ENCODE results near the gene ZG16B.

ZG16B gene

DNA sequence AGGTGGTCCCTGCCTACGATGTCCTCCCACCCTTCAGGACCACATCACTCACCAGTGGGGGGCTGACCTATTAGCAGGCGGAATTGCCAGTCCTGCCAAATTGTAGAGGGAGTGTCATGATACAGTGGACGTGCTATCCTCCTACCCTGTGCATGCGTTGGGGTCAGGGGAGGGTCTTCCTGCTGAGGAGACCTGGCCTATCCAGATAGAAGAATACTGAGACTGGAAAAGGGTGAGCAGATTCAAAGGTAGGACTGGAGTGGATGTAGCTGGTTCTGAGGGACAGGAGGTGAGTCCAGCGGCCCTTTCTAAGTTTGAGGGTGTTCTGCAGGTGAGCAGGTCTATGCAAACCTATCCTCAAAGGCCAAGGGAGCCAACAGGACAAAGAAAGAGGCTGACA is 23.8 kb upstream of the ZG16B start:
- no peak for DNase-seq

DNA sequence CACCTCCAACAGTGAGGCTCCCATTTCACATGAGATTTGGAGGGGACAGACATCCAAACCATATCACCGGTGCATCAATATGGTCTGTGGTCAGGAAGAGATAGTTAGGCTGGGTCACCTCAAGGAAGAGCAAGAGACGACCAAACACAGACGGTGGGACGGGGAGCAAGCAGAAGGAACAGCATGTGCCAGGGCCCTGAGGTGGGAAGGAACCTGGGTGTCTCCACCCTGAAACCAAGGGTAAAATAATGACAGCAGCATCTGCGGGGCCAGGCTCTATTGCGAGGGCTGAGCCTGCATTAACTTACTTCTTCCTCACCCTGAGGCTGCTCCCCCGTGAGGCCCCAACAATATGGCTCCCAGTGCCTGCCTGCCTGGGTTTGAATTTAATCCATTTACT is 21.9 kb upstream of the ZG16B start:
- no peak for DNase-seq

DNA sequence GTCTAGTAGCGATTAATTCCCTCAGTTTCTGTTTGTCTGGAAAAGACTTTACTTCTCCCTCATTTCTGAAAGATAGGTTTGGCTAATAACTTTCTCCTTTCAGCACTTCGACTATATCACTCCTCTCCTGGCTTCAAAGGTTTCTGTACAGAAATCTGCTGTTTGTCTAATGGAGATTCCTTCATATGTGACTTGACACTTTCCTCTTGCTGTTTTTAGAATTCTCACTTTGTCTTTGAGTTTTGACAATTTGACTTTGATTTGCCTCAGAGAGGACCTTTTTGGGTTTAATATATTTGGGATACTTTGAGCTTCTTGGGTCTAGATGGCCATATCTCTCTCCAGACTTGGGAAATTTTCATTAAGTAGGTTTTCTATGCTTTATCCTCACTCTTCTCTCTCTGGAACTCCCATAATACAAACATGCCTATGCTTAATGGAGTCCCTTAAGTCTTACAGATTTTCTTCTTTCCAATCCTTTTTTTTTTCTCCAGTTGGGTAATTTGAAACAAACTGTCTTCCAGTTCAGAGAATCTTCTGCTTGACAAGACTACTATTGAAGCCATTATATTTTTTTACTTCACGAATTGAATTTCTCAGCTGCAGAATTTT is 20.8 kb upstream of the ZG16B start:
- no peak for DNase-seq

DNA sequence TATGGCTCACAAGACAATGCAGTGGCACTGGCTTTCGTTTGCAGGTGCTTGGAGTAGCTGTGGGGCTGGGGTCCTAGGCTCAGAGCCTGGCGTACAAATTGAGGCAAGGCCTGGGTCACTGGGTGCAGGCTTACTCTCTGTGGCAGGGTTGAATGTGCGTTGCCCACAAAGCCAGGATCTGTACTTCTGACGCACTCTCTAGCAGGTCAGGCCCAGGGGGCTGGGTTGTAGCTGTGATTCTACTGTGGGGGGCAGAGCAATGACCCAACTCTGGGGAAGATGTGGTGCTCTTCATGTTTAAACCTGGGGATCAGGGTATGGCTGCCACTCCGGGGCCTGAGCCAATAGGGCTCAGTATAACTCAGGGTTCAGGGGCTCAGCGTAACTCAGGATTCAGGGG is 19.5 kb upstream of the ZG16B start:
- DNase-seq: no peak

DNA sequence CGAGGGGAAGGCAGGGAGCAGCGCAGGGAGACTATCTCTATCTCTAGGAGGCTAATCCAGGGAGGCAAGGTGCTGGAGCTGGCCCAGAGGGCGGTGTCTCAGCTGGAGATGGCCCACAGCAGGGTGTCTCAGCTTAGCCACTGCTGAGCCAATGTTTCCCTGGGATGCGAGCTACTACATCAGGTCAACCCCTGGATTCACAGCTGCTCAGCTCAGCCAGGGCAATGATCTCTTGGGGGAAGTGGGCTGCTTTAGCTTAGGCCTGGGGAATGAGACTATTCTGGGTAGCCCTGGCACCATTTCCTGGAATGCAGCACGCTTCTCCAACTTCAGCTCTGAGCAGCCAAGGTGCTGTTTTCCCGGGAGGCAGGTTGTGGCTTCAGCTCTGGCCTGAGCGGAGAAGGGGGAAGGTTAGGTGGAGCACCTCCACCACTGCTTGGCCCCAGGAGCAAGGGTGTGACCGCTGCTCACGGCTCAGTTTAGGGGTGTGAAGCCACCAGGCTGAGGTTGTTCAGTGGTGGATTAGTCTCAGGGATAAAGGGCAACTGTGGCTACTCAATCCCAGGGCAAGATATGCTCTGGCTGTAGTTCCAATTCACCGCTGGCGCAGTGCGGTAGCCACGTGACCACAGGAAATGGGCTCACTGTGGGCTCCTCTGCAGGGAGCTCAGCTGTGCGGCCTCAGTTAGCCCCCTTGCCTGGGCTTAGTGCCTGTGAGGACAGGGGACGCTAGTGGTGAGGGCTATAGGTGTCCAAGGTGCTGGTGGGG is 18.2 kb upstream of the ZG16B start:
- no peak for DNase-seq

DNA sequence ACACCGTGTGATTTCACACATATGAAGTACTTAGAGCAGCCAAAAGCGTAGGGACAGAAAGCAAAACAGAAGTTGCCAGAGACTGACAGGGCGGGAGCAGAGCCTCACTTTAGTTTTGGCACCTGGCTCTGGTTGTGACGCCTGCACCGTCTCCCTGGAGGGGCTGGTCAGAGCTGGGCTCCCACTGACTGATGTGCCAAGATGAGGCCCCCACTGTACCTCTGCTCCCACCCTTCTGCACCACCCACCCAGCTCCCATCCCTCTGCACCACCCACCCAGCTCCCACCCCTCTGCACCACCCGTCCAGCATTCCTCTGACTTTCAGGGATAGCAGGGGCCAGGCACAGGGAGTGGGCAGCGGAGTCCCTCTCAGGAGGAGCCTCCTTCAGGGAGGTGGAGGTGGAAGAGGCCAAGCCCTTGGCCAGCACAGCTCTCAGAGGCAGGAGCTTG is 16.3 kb upstream of the ZG16B start:
- no peak for DNase-seq

DNA sequence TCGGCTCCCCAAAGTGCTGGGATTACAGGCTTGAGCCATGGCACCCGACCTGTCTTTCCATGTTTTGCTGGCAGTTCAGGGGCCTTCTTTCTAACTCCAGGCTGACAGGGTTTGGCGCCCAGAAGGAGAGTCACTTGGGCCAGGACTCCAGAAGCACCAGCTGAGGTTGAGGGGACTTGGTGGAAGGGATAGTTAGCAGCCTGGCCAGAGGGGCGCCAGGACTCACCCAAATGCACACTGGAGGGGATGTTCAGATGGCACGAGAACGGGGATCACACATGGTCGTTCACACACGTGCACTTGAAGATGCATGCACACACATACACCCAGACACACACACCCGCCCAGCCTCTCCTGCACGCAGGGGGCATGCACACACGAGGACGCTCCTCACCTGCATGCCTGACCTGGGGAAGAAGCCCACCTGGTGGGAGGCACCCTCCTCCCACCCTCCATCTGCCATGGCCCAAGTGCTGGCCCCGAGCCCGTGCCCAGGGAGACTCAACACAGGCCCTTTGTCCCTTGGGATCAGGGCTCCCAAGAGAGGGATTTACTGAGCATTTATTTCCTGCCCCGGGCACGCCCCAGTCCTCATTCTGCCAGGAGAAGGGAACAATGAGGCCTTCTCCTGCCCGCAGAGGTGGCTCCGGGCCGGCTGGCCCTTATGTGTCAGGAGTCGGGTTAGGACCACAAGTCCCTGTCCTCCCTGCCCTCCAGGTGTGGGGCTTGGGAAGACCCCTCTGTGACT is 15.4 kb upstream of the ZG16B start:
- no peak for DNase-seq

DNA sequence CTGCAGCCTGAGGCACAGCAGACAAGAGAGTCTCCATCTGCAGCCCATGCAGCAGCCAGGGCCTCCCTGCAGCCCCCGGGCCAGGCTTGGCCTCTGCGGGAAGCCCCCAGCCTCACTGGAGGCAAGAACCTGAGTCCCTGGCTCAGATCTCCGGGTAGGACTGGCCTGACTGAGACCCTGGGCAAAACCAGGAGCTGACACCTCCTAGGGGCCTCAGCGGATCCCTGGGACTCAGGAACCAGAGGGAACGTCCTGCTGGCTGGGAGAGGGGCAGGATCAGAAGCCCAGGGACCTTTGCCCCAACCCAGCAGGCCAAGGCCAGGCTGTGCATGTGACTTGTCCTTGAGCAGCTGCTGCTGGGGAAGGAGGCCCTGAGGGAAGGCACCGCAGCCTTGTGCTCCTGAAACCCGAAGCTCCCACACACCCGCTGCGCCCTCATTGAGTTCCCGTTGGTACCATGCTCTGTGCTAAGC is 14.8 kb upstream of the ZG16B start:
- no peak for DNase-seq

DNA sequence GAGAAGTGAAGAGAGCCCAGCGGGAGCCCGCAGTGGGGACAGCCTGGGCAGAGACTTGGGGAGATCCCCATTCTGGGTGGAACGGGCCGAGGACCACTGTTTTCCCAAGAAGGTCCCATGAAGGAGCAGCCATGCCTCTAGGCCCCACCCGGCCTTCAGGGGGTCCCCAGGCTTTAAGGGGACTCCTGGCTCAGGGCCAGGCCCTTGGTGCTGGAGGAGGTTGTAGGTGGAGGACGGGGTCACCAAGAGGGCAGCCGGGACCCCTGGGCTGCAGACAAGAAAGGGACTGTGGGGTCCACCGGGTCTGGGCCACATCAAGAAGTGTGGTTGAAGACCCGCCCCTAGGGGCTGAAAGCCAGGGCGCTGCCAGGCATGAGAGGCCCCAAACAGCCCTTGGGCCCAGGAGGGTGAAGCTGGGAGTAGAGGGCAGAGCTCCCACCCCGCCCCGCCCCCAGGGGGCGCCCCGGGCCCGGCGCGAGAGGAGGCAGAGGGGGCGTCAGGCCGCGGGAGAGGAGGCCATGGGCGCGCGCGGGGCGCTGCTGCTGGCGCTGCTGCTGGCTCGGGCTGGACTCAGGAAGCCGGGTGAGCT is 13.3 kb upstream of the ZG16B start, which contains the start of gene PRSS21:
TSS of gene PRSS21 (plus strand) at position 487 of the 589 bp plus-strand sequence. CDS start at position 519, 32 bp downstream.
- DNase-seq: no peak

DNA sequence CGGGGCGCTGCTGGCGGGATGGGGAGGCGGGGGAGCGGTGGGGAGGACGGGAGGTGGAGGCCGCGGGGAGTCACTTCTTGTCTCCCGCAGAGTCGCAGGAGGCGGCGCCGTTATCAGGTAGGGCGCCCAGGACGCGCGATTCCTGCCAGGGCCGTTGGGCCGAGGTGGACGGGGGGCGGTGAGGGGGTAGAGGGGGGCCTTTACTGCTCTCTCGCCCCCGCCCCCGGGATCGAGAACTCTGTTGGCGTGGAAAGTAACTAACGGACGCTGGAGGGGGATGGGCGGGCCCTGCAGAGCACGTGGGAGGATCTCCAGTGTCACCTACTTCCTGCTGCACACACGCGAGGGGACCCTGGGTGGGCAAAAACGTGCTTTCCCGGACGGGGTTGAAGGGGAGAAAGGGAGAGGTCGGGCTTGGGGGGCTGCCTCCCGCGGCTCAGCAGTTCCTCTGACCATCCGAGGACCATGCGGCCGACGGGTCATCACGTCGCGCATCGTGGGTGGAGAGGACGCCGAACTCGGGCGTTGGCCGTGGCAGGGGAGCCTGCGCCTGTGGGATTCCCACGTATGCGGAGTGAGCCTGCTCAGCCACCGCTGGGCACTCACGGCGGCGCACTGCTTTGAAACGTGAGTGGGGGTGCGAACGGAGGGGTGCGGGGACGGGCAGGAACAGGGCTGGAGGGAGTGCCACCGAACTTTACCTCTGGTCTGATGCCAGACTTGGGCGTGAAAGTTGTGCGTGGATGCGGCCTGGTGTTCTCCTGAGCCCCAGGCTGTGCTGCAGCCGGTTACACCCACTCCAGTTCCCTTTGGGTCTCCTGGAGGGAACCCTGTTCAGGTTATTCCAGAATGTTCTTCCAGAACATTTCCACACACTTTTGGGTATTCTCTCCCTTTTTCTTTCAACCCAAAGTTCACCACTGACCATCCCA is 12.5 kb upstream of the ZG16B start:
- DNase-seq: no peak

DNA sequence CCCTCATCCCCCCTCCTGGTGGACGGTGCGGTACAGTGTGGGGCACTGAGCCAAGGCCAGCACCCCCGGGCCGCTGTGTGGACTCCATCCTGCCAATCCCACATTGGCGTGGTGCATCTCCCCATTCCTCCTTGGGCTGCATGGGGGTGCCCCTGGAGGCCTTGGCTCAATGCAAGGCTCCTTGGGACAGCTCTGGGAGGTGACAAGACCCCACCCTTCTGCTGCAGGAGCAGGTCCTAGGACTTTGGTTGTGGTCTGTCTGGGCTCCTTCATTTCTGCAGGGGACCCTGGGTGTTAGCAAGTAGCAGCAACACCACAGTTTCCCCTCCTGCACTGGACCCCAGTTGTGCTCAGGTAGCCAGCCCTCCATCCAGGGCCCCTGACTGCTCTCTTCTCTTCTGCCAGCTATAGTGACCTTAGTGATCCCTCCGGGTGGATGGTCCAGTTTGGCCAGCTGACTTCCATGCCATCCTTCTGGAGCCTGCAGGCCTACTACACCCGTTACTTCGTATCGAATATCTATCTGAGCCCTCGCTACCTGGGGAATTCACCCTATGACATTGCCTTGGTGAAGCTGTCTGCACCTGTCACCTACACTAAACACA is 11.7 kb upstream of the ZG16B start:
- no peak for DNase-seq

DNA sequence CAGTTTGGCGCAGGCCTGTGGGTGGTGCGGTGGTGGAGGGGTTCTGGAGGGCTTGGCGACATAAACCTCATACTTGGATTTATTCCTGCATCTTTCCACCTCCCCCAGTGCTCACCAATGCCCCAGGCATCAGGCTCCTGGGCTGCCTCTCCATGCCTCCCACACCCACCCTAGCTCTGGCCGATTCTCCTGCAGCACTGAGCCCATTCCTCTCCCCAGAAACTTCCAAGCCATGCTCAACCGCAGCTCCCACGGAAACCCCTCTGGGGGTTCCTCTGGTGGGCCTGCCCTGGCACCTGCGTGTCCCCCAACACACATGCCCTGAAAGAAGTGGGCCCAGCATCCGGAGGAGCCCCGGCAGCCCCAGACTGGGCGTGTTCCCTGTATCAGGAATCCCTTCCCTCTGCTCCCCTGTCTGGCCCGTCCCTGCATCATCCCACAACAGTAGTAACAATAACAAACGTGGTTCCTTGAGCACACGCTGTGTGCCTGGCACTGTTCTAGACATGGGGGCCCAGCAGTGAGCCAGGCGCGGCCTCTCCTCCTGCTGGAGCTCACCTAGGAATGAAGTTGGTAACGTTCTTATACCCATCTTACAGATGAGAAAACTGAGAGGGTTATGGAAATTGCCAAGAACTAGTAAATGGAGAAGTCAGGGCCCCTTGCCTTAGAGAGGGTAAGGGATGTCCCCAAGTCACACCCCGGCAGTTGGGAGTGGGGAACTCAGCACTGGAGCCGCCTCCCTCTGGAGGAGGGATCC is 10.7 kb upstream of the ZG16B start:
- DNase-seq: no peak

DNA sequence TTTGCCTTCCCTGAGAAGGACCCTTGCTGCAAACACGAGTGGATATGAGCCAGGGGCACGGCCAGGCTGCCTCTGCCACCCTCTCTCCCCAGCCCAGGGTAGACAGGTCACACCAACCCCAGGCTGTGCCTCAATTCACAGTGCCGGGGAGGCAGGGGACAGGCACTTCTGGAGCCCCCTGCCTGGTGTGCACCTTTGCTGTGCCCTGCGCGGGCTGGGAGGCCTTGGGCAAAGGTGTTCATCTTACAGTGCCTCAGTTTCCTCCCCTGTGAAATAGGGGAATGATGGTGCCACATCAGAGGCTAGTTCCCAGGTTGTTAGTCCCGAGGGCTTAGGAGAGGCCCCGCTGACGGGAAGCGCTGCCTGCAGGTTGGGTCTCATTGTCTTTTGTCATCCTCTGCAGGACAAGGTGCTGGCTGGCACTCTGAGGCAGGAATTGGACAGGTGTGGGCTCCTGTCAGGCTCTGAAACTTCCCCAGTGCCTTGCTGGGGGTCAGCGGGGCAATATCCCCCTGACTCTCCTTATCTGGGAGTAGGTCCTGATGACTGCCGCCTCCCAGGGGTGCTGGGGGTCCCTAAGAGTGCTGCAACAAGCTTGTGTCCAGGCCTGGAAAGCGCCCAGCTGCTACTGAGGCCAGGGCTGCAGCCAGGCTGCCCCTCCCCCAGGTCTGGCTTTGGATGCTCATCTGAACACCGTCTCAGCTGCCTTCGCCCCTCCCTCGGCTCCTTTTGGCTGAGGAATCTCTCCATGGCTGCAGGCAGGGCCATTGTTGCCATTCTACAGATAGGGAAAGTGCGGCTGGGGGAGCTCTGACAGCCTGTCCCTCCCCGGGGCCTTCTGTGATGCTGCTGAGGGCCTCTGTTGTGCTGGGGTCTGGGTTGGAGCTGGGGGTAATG is 9.9 kb upstream of the ZG16B start:
- no peak for DNase-seq

DNA sequence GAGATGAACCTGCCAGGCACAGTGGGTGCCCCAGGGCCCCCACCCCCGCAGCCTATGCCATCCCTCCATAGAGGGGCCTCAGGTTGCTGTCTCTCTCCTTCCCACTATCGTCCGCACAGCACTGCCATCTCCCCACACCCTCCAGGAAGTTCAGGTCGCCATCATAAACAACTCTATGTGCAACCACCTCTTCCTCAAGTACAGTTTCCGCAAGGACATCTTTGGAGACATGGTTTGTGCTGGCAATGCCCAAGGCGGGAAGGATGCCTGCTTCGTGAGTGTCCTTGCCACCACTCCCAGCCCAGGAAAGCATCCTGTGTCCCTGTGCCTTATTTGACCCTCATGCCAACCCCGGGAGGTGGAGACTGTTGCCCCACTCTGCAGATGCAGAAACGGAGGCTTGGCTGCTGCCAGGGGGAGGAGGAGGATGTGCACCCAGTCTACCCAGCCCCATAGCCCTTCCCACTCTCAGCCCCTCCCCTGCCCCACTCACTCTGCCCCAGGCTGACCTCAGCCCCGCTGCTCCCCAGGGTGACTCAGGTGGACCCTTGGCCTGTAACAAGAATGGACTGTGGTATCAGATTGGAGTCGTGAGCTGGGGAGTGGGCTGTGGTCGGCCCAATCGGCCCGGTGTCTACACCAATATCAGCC is 9.1 kb upstream of the ZG16B start:
- DNase-seq: no peak

DNA sequence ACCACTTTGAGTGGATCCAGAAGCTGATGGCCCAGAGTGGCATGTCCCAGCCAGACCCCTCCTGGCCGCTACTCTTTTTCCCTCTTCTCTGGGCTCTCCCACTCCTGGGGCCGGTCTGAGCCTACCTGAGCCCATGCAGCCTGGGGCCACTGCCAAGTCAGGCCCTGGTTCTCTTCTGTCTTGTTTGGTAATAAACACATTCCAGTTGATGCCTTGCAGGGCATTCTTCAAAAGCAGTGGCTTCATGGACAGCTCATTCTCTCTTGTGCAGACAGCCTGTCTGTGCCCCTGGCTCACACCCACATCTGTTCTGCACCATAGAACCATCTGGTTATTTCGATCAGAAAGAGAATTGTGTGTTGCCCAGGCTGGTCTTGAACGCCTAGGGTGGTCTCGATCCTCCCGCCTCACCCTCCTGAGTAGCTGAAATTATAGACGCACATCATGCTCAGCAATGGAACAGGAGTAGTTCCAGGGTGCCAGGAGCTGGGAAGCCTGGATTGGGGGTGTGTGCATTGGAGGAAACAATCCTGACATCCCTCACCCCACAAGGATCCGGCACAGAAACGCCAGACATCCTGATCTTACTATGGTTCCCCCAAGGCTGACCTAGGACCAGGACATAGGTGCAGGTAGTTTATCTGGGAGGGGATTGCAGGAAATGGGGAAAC is 8.5 kb upstream of the ZG16B start:
- DNase-seq: no peak

DNA sequence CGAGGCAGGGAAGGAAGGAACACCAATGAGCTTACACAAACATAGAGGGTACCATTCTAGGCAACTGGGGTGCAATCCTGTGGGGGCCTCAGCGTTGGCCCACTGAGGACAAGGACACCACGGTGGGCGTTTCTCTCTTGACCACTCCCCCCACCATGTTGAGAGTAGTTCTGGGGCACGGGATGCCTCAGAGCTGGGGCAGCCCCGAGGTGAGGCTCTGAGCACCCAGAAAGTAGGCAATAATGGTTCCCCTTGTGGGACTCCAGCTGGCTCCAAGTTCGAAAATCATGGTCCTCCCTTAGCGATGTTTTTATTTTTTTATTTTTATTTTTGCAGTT is 8.0 kb upstream of the ZG16B start:
- DNase-seq: no peak

DNA sequence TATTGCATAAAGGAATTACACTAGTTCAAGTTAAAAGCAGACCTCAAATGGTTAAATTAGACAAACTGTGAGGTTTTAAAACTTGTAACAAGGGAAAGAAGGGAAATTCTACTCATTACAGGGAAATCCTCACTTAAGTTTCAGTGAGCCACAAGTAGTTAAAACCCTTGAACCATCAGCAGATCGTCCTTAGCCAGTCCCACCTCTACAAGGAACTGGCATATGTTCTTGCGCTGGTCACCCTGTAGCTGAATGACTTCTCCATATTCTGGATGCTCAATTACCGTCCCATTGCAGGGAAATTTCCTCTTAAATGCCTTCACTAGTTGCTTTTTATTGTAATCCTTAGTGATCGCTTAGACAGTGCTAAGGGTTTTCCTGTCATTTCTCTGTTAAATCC is 7.6 kb upstream of the ZG16B start:
- DNase-seq: no peak

DNA sequence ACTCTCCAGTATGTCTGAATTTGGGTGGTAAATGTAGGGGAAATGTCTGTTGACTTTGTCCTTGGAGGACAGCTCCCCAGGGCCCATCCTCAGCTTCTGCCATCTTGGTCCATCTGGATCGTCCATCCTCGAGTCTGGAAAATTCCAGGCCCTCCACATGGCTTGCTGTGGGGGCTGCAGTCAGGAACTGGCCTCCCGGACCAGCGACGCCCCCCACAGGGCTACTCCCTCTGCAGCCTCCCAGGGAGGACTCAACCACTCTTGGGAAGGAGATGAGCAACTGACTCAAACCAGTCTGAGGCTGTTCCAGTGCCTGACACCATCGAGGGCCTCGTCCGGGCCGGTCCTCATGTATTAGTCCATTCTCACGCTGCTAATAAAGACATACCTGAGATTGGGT is 5.5 kb upstream of the ZG16B start:
- no peak for DNase-seq
